IMR-90 (cell line): Measurements from ENCODE around the gene HAUS5. TPM values are rescaled to one million over a fixed set of nuclear protein-coding genes. Genes with fewer than 3 reads are reported as not detected.

Experiments used
- ATAC-seq: fragments of 200-7000 bp; cut with Tn5 transposase; 2 replicates; pipeline ENCODE4 v1.9.1; 2020; ENCODE audit warnings: low read depth, mild to moderate bottlenecking, moderate library complexity
- BruUV-seq: library from RNA; stranded (reverse); fragments of 400-500 nt; replicated peaks from 2 replicates; lab custom pipeline; 2021; lab: Mats Ljungman, UMichigan
- CTCF ChIA-PET: fragments of 300-600 bp; formaldehyde crosslinking; extraction: SDS; loops from one replicate; lab custom pipeline; 2021; ENCODE audit warnings: antibody characterized with exemption; lab: Yijun Ruan, JAX
- POLR2A ChIA-PET: fragments of 300-600 bp; sonication (Branson Sonifier 250); formaldehyde crosslinking; loops from one replicate; lab custom pipeline; 2022; ENCODE audit warnings: antibody characterized with exemption; ENCODE audit not compliant: unreplicated experiment; lab: Charles Lee
- DNase-seq: peaks from one replicate; pipeline ENCODE4 v3.0.0; 2013
- H2AFZ ChIP-seq: replicated peaks from 2 replicates; pipeline ENCODE3; 2013; ENCODE audit warnings: low read length, mild to moderate bottlenecking; ENCODE audit not compliant: poor library complexity
- H2AK5ac ChIP-seq: 2 replicates; pipeline ENCODE4 v1.6.1; 2013; ENCODE audit warnings: low read depth, low read length, inconsistent platforms
- H2AK9ac ChIP-seq: replicated peaks from 2 replicates; pipeline ENCODE3; 2013; ENCODE audit warnings: mild to moderate bottlenecking, low read depth, low read length, moderate library complexity; ENCODE audit not compliant: poor library complexity
- H2BK120ac ChIP-seq: 2 replicates; pipeline ENCODE4 v1.6.1; 2013; ENCODE audit warnings: low read depth, low read length, inconsistent platforms
- H2BK15ac ChIP-seq: 3 replicates; pipeline ENCODE4 v1.6.1; 2013; ENCODE audit warnings: low read depth, low read length, inconsistent platforms
- H2BK20ac ChIP-seq: 2 replicates; pipeline ENCODE4 v1.6.1; 2013; ENCODE audit warnings: low read depth, mild to moderate bottlenecking, inconsistent platforms, low read length, moderate library complexity
- H2BK5ac ChIP-seq: 2 replicates; pipeline ENCODE4 v1.6.1; 2013; ENCODE audit warnings: mild to moderate bottlenecking, low read depth, low read length, inconsistent platforms; ENCODE audit not compliant: poor library complexity, severe bottlenecking
- H3K14ac ChIP-seq: replicated peaks from 2 replicates; pipeline ENCODE4 v1.6.1; 2013; ENCODE audit warnings: low read depth, low read length, inconsistent platforms
- H3K18ac ChIP-seq: 2 replicates; pipeline ENCODE4 v1.6.1; 2013; ENCODE audit warnings: low read depth, low read length, control low read depth
- H3K23ac ChIP-seq: 2 replicates; pipeline ENCODE4 v1.6.1; 2013; ENCODE audit warnings: low read depth, low read length, inconsistent platforms
- H3K27ac ChIP-seq: 2 replicates; pipeline ENCODE4 v1.5.1; 2013; ENCODE audit warnings: mild to moderate bottlenecking, control low read depth, low read length; ENCODE audit not compliant: insufficient read depth
- H3K27me3 ChIP-seq: 2 replicates; pipeline ENCODE4 v1.6.1; 2013; ENCODE audit warnings: low read length; ENCODE audit not compliant: control insufficient read depth, insufficient read depth
- H3K36me3 ChIP-seq: 2 replicates; pipeline ENCODE4 v1.6.1; 2013; ENCODE audit warnings: low read length, mixed read lengths; ENCODE audit not compliant: control insufficient read depth, insufficient read depth
- H3K4ac ChIP-seq: 2 replicates; pipeline ENCODE4 v1.6.1; 2013; ENCODE audit warnings: low read depth, low read length, inconsistent platforms
- H3K4me1 ChIP-seq: 2 replicates; pipeline ENCODE4 v1.6.1; 2013; ENCODE audit warnings: low read length, mixed read lengths; ENCODE audit not compliant: control insufficient read depth, insufficient read depth
- H3K4me2 ChIP-seq: 2 replicates; pipeline ENCODE4 v1.6.1; 2013; ENCODE audit warnings: low read depth, mild to moderate bottlenecking, control low read depth, low read length, moderate library complexity
- H3K4me3 ChIP-seq: 2 replicates; pipeline ENCODE4 v1.5.1; 2013; ENCODE audit warnings: low read depth, mild to moderate bottlenecking, control low read depth, low read length, moderate library complexity; ENCODE audit not compliant: insufficient read depth
- H3K56ac ChIP-seq: 2 replicates; pipeline ENCODE4 v1.6.1; 2013; ENCODE audit warnings: low read length, inconsistent platforms; ENCODE audit not compliant: insufficient read depth; ENCODE audit errors: extremely low read depth
- H3K79me1 ChIP-seq, 2 experiments: 2 replicates each; pipeline ENCODE4 v1.6.1; 2013; ENCODE audit warnings: low read length in 2 of 2, inconsistent platforms in 1 of 2, low read depth in 1 of 2
- H3K9ac ChIP-seq: 2 replicates; pipeline ENCODE4 v1.6.1; 2013; ENCODE audit warnings: low read depth, low read length, control low read depth
- H3K9me1 ChIP-seq: 2 replicates; pipeline ENCODE4 v1.6.1; 2013; ENCODE audit warnings: low read length, inconsistent platforms; ENCODE audit not compliant: insufficient read depth
- H3K9me3 ChIP-seq: 2 replicates; pipeline ENCODE4 v1.6.1; 2013; ENCODE audit warnings: low read length; ENCODE audit not compliant: control insufficient read depth, insufficient read depth
- H4K20me1 ChIP-seq: 2 replicates; pipeline ENCODE4 v1.6.1; 2013; ENCODE audit warnings: low read length, inconsistent platforms; ENCODE audit not compliant: insufficient read depth
- H4K5ac ChIP-seq: 2 replicates; pipeline ENCODE4 v1.6.1; 2013; ENCODE audit warnings: mild to moderate bottlenecking, low read depth, low read length, control low read depth
- H4K8ac ChIP-seq, 2 experiments: 2 replicates each; pipeline ENCODE4 v1.6.1; 2013; ENCODE audit warnings: low read depth in 2 of 2, low read length in 2 of 2, control low read depth in 1 of 2, inconsistent platforms in 1 of 2
- H4K91ac ChIP-seq: 2 replicates; pipeline ENCODE4 v1.6.1; 2013; ENCODE audit warnings: low read depth, low read length, inconsistent platforms; ENCODE audit not compliant: insufficient read depth
- BHLHE40 ChIP-seq: fragments of 150-350 bp; IDR thresholded peaks from 2 replicates; pipeline ENCODE4 v1.6.1; 2016; ENCODE audit warnings: mild to moderate bottlenecking, low read depth, low read length
- CHD1 ChIP-seq: IDR thresholded peaks from 2 replicates; pipeline ENCODE4 v1.6.1; 2012; ENCODE audit warnings: low read depth, low read length, improper control_type of control experiment
- MAFK ChIP-seq: IDR thresholded peaks from 2 replicates; pipeline ENCODE4 v1.6.1; 2012; ENCODE audit warnings: low read depth, low read length, improper control_type of control experiment
- MAZ ChIP-seq: IDR thresholded peaks from 2 replicates; pipeline ENCODE4 v1.6.1; 2012; ENCODE audit warnings: low read depth, mild to moderate bottlenecking, low read length, improper control_type of control experiment, moderate library complexity, borderline replicate concordance
- MXI1 ChIP-seq: IDR thresholded peaks from 2 replicates; pipeline ENCODE4 v1.6.1; 2012; ENCODE audit warnings: low read depth, mild to moderate bottlenecking, low read length, moderate library complexity, borderline replicate concordance
- RAD21 ChIP-seq: IDR thresholded peaks from 2 replicates; pipeline ENCODE4 v1.6.1; 2012; ENCODE audit warnings: low read length, improper control_type of control experiment
- RCOR1 ChIP-seq: IDR thresholded peaks from 2 replicates; pipeline ENCODE4 v1.6.1; 2012; ENCODE audit warnings: mild to moderate bottlenecking, low read length, improper control_type of control experiment; ENCODE audit not compliant: insufficient replicate concordance
- SMC3 ChIP-seq: fragments of 150-350 bp; IDR thresholded peaks from 2 replicates; pipeline ENCODE4 v1.6.1; 2016; ENCODE audit warnings: low read depth, mild to moderate bottlenecking, antibody characterized with exemption, low read length, moderate library complexity
- WGBS, 2 experiments: methylation state at CpG; one replicate each; pipeline versions ENCODE4 v1.1.5 to v1.1.7; 2013; ENCODE audit warnings: missing lambda C conversion rate in 2 of 2; ENCODE audit not compliant: insufficient read length in 1 of 2; ENCODE audit errors: extremely low coverage in 2 of 2; 5-methylcytosine and 5-hydroxymethylcytosine counted together
- dilution Hi-C: fragments of 300-500 bp; cut with HindIII; formaldehyde crosslinking; loops from one replicate; pipeline ENCODE4 v1.14.3; 2018; ENCODE audit warnings: low sequenced_read_pairs; ENCODE audit not compliant: unreplicated experiment
- in situ Hi-C: fragments of 300-500 bp; cut with MboI; formaldehyde crosslinking; loops from 3 replicates; pipeline ENCODE4 v1.14.3; 2019; ENCODE audit warnings: low sequenced_read_pairs, inconsistent platforms, mixed read lengths
- intact Hi-C: fragments of 100-400 bp; cut with micrococcal nuclease; formaldehyde crosslinking; loops from 2 replicates; pipeline ENCODE4 v1.10.0; 2022
- polyA plus RNA-seq, 3 experiments: library from polyadenylated mRNA; depleted of rRNA; stranded (reverse); fragments of >200 nt; gene quantifications; 2 replicates each; pipeline ENCODE4 v1.2.3, GENCODE V29; 2012; ENCODE audit warnings: low replicate concordance in 1 of 3
- total RNA-seq: library from RNA; depleted of rRNA; stranded (reverse); fragments of >200 nt; gene quantifications from 2 replicates; pipeline ENCODE4 v1.2.3, GENCODE V29; 2012
- TF ChIP-seq, protein P1 (sequence below): conservative IDR thresholded peaks from 2 replicates; pipeline ENCODE4 v1.5.1; 2012; ENCODE audit warnings: mild to moderate bottlenecking, low read depth, low read length, improper control_type of control experiment

Gene HAUS5
- total and polyA plus RNA-seq, 2 of the 4 experiments (the other 2 are of a cell fraction): 3.4 to 6.2 TPM

DNA sequence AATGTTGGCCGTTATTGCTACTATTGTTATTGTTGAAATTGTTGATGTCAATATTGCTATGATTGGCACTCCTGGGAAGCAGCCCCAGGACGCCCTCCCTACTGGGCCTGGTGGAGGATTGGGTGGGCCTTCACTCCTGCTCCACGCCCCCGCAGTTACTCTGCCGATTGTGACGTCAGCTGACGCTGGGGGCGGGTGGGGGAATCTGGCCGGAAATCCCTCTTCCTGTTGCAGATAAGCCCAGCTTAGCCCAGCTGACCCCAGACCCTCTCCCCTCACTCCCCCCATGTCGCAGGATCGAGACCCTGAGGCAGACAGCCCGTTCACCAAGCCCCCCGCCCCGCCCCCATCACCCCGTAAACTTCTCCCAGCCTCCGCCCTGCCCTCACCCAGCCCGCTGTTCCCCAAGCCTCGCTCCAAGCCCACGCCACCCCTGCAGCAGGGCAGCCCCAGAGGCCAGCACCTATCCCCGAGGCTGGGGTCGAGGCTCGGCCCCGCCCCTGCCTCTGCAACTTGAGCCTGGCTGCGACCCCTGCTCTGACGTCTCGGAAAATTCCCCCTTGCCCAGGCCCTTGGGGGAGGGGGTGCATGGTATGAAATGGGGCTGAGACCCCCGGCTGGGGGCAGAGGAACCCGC is 29.1 kb downstream of the HAUS5 start, which contains the start of gene ETV2 (continued):
- TF ChIP-seq MAZ: no peak

DNA sequence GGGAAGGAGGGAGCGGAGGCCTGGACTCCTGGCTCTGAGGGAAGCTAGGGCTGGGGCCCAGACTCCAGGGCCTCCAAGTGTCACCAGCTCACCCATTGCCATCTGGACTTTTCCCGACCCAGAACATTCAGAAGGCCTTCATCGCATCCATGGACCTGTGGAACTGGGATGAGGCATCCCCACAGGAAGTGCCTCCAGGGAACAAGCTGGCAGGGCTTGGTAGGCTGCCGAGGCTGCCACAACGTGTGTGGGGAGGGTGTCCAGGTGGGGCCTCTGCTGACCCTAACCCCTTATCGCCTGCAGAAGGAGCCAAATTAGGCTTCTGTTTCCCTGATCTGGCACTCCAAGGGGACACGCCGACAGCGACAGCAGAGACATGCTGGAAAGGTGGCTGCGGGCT is 29.8 kb downstream of the HAUS5 start:
- Histone ChIP-seq H3K36me3 (peaks cover 8% of the 10 kb centered on the region), H3K27me3 (no peaks in the 10 kb centered on the region), H3K4me2 (no peak overlapping the region), H2BK20ac (peak overlapping the region; percentile 25; the same call in 1 of the 2 replicates), H2BK120ac (no peak overlapping the region; the same call in 1 of the 2 replicates), H2AK9ac (peak overlapping the region; percentile 90), H3K4me1 (peaks cover 9% of the 10 kb centered on the region), H2AK5ac (peak overlapping the region; percentile 69), H3K9me1 (peaks cover 23% of the 10 kb centered on the region), H4K91ac (no peak overlapping the region), H3K9me3 (no peaks in the 10 kb centered on the region), H2AFZ (peak overlapping the region; percentile 16), H3K56ac (no peak overlapping the region), H3K9ac (no peak overlapping the region), H3K27ac (no peak overlapping the region), H3K4ac (peak overlapping the region; percentile 16; the same call in 1 of the 2 replicates), H2BK5ac (no peak overlapping the region), H4K5ac (peak overlapping the region; percentile 1; the same call in 1 of the 2 replicates), H3K18ac (no peak overlapping the region), H3K23ac (no peak overlapping the region), H4K8ac (peak overlapping the region; percentile 23 to 47; a peak in 2 of 4 replicates), H3K14ac (no peak overlapping the region), H3K4me3 (no peak overlapping the region), H4K20me1 (peaks cover 5% of the 10 kb centered on the region), H3K79me1 (peaks cover 0 to 5% of the 10 kb centered on the region in 2 experiments; a peak in 1 of 4 replicates), H2BK15ac (no peak overlapping the region)
- in situ Hi-C loops: no loop called here
- no peak for TF ChIP-seq RAD21
- no peak for TF ChIP-seq BHLHE40
- TF ChIP-seq, protein P1, sequence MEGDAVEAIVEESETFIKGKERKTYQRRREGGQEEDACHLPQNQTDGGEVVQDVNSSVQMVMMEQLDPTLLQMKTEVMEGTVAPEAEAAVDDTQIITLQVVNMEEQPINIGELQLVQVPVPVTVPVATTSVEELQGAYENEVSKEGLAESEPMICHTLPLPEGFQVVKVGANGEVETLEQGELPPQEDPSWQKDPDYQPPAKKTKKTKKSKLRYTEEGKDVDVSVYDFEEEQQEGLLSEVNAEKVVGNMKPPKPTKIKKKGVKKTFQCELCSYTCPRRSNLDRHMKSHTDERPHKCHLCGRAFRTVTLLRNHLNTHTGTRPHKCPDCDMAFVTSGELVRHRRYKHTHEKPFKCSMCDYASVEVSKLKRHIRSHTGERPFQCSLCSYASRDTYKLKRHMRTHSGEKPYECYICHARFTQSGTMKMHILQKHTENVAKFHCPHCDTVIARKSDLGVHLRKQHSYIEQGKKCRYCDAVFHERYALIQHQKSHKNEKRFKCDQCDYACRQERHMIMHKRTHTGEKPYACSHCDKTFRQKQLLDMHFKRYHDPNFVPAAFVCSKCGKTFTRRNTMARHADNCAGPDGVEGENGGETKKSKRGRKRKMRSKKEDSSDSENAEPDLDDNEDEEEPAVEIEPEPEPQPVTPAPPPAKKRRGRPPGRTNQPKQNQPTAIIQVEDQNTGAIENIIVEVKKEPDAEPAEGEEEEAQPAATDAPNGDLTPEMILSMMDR: no peak
- TF ChIP-seq MXI1: no peak
- TF ChIP-seq SMC3: no peak
- TF ChIP-seq MAFK: no peak
- TF ChIP-seq MAZ: no peak
- TF ChIP-seq CHD1: no peak
- TF ChIP-seq RCOR1: no peak
- CTCF ChIA-PET: no interaction called here
- WGBS, 2 experiments: 100% methylated on average over 4 of the region's 10 CpGs; no CpG with 5 or more reads in 1 of the 2 experiments
- BruUV-seq: no TSS peak
- ATAC-seq: no peak
- DNase-seq: no peak
- POLR2A ChIA-PET: no interaction called here
- intact Hi-C loops: no loop called here
- dilution Hi-C loops: no loop called here
